DND-41 (cell line): ENCODE measurements around the gene ANKS1B.

Experiments used
- ATAC-seq: fragments of 200-7000 bp; cut with Tn5 transposase; 3 replicates; pipeline ENCODE4 v1.9.1; 2021; ENCODE audit warnings: low read depth; ENCODE audit not compliant: insufficient read depth
- DNase-seq: peaks from one replicate; pipeline ENCODE4 v3.0.0-alpha.2; 2020
- H2AFZ ChIP-seq: 2 replicates; pipeline ENCODE4 v1.6.0; 2012; ENCODE audit warnings: low read depth, low read length
- H3K27ac ChIP-seq: 2 replicates; pipeline ENCODE4 v1.5.1; 2012; ENCODE audit warnings: low read length, inconsistent platforms
- H3K27me3 ChIP-seq: fragments of 200-600 bp; sonication (generic); 2 replicates; pipeline ENCODE4 v1.6.0; 2012; ENCODE audit warnings: low read length, mild to moderate bottlenecking, inconsistent platforms; ENCODE audit not compliant: insufficient read depth, poor library complexity
- H3K36me3 ChIP-seq: 2 replicates; pipeline ENCODE4 v1.5.1; 2012; ENCODE audit warnings: low read length, inconsistent platforms; ENCODE audit not compliant: insufficient read depth
- H3K4me1 ChIP-seq: 2 replicates; pipeline ENCODE4 v1.5.1; 2012; ENCODE audit warnings: mild to moderate bottlenecking, low read length; ENCODE audit not compliant: insufficient read depth
- H3K4me2 ChIP-seq: 2 replicates; pipeline ENCODE4 v1.6.0; 2012; ENCODE audit warnings: mild to moderate bottlenecking, moderate library complexity, low read length, inconsistent platforms; ENCODE audit not compliant: insufficient read depth
- H3K4me3 ChIP-seq, 2 experiments: fragments of 200-600 bp in 1 of 2; shearing (Covaris generic) in 1 of 2; 2 replicates each; pipeline ENCODE4 v1.5.1; 2012 to 2016; ENCODE audit warnings: inconsistent platforms in 2 of 2, low read length in 2 of 2, mild to moderate bottlenecking in 2 of 2, low read depth in 1 of 2, moderate library complexity in 1 of 2
- H3K79me2 ChIP-seq: 2 replicates; pipeline ENCODE4 v1.6.0; 2012; ENCODE audit warnings: low read length, inconsistent platforms; ENCODE audit not compliant: insufficient read depth
- H3K9ac ChIP-seq: 2 replicates; pipeline ENCODE4 v1.6.0; 2012; ENCODE audit warnings: low read depth, mild to moderate bottlenecking, inconsistent platforms, low read length, moderate library complexity
- H3K9me3 ChIP-seq: 2 replicates; pipeline ENCODE4 v1.5.1; 2012; ENCODE audit warnings: low read length, moderate library complexity, mild to moderate bottlenecking, inconsistent platforms; ENCODE audit not compliant: insufficient read depth, severe bottlenecking
- H4K20me1 ChIP-seq: 2 replicates; pipeline ENCODE4 v1.6.0; 2012; ENCODE audit warnings: low read length; ENCODE audit not compliant: insufficient read depth
- CTCF ChIP-seq: IDR thresholded peaks from 2 replicates; pipeline ENCODE4 v1.5.1; 2012; ENCODE audit warnings: borderline replicate concordance, low read length, moderate library complexity, mild to moderate bottlenecking; ENCODE audit not compliant: poor library complexity, severe bottlenecking; ENCODE audit errors: extremely low read depth
- EZH2 ChIP-seq: IDR thresholded peaks from 3 replicates; pipeline ENCODE4 v1.6.1; 2012; ENCODE audit warnings: borderline replicate concordance, low read depth, mild to moderate bottlenecking, moderate library complexity, low read length, inconsistent platforms; ENCODE audit not compliant: severe bottlenecking

ANKS1B gene

GRCh38 chr12:98783420-98783819 is 1201.3 kb downstream of the ANKS1B start:
- Histone ChIP-seq H3K36me3 (no peaks in the 10 kb centered on the region), H3K4me1 (no peaks in the 10 kb centered on the region), H3K4me2 (no peak overlapping the region), H3K9me3 (no peaks in the 10 kb centered on the region), H3K27me3 (peaks cover 32% of the 10 kb centered on the region), H3K27ac (no peak overlapping the region), H2AFZ (no peak overlapping the region), H3K4me3 (no peak overlapping the region), H4K20me1 (no peaks in the 10 kb centered on the region), H3K9ac (no peak overlapping the region), H3K79me2 (no peaks in the 10 kb centered on the region)
- DNase-seq (no peak), ATAC-seq (no peak)
- TF ChIP-seq EZH2 (no peak), CTCF (no peak)

GRCh38 chr12:98780261-98780660 is 1204.5 kb downstream of the ANKS1B start:
- no peak for ATAC-seq

GRCh38 chr12:98772818-98773217 is 1211.9 kb downstream of the ANKS1B start:
- Histone ChIP-seq H4K20me1 (no peaks in the 10 kb centered on the region), H3K36me3 (no peaks in the 10 kb centered on the region), H3K4me1 (no peaks in the 10 kb centered on the region), H3K4me3 (no peak overlapping the region), H3K9me3 (no peaks in the 10 kb centered on the region), H3K79me2 (no peaks in the 10 kb centered on the region), H3K27me3 (peaks cover 30% of the 10 kb centered on the region), H2AFZ (no peak overlapping the region), H3K4me2 (no peak overlapping the region), H3K9ac (no peak overlapping the region), H3K27ac (no peak overlapping the region)
- DNase-seq: no peak
- ATAC-seq: peak; percentile 50; the same call in 1 of the 3 replicates
- TF ChIP-seq CTCF (no peak), EZH2 (no peak)

More at GRCh38 chr12:98780261-98780660, 1204.5 kb downstream of the ANKS1B start:
- Histone ChIP-seq H3K27ac (no peak overlapping the region), H3K27me3 (peaks cover 50% of the 10 kb centered on the region), H2AFZ (no peak overlapping the region), H3K79me2 (no peaks in the 10 kb centered on the region), H3K9me3 (no peaks in the 10 kb centered on the region), H3K9ac (no peak overlapping the region), H3K4me2 (no peak overlapping the region), H3K4me3 (no peak overlapping the region), H3K36me3 (no peaks in the 10 kb centered on the region), H3K4me1 (no peaks in the 10 kb centered on the region), H4K20me1 (no peaks in the 10 kb centered on the region)
- no peak for DNase-seq
- TF ChIP-seq CTCF: no peak
